Activated gamma-delta T cell treated with anti-CD3 and anti-CD28 coated beads, Interleukin-2, amount 50 U/mL, for 16 hours (primary cell): Measurements from ENCODE around the gene MFSD1.

Source experiments
- DNase-seq: peaks from one replicate; pipeline ENCODE4 v3.0.0-alpha.2; 2020; ENCODE audit warnings: low read depth

MFSD1 gene

DNA sequence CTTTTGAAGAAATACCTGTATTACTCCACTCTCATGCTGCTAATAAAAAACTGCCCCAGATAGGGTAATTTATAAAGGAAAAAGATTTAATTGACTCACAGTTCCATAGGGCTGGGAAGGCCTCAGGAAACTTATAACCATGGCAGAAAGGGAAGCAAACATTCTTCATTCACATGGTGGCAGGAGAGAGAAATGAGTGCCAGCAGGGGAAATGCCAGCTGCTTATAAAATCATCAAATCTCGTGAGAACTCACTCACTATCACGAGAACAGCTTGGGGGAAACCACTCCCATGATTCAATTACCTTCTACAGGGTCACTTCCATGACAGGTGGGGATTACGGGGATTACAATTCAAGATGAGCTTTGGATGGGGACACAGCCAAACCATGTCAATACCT is 18.7 kb downstream of the MFSD1 start:
- no peak for DNase-seq

DNA sequence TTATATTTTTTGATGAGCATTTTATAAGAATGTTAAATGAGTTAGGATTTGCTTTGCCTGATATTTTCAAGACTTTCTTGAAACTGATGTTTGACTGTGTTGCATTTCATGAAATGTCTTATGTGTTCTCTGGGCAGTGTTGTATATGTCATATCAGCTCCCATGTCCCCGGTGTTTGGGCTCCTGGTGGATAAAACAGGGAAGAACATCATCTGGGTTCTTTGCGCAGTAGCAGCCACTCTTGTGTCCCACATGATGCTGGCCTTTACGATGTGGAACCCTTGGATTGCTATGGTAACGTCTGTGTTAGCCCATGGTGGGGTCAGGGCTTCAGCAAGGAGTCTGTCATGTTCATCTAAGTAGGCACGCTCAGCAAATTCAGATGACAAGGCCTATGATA is 20.0 kb downstream of the MFSD1 start:
- DNase-seq, result no peak

DNA sequence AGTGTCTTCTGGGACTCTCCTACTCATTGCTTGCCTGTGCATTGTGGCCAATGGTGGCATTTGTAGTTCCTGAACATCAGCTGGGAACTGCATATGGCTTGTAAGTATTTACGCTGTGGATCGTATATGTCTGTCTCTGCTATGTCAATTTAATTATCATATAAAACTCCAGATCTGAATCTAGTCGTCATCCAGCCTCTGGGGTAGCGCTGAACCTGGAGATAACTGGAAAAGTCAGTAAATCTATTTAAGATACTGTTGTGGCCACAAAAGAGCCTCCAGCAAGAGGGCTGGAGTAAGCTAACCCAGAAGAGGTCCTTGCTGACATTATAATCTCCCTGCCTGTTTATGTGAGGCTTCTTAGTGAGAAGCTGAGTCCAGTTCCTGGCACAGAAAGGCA is 21.6 kb downstream of the MFSD1 start:
- no peak for DNase-seq

DNA sequence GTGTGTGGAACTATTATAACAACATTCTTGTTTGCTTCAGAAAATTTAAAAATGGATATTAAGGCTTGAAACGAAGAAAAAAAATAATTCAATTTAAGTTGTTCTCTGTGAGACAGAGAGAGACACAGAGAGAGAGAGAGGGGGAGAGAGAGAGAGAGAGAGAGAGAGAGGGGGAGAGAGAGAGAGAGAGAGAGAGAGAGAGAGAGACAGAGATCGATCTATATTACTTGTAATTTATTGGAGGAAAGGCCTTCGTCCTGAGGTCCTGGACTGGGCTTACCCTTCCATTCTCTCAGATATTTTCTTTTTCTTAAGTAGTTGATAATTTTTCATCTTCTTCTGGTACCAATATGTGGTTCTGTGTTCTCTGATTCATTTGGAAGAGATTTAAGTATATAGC is 25.9 kb downstream of the MFSD1 start:
- no peak for DNase-seq

DNA sequence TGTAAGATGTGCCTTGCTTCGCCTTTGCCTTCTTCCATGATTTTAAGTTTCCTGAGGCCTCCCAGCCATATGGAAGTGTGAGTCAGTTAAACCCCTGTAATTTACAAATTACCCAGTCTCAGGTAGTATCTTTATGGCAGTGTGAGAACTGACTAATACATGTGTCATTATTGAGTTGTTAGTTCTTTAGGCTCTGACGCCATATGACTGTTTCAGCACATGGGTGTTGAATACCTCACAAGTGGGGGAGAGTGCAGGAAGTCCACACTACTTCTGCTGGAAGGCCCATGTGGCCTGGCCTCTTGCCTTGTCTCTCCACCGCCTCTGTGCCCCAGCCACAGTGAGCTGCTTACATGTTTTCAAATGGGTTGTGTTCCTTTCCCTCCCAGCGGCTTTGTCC is 28.5 kb downstream of the MFSD1 start:
- no peak for DNase-seq

DNA sequence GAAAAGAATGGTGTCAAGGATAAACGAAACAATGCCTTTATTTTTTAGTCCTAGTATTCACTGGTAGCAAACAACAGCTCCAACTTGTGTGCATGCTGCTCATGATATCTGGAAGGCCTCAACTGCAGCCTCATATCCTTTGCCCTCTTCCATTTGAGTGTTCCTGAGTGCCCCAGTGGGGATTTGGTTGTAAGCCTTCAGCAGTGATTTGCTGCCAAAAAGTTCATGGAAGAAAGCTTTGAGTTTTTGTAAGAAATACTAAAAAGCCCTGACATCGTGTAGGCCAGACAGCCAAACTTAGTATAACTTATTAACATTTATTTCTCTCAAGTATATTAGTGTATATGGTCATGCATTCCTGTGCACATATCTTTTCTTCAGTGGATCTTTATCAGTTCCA is 30.0 kb downstream of the MFSD1 start:
- no peak for DNase-seq

DNA sequence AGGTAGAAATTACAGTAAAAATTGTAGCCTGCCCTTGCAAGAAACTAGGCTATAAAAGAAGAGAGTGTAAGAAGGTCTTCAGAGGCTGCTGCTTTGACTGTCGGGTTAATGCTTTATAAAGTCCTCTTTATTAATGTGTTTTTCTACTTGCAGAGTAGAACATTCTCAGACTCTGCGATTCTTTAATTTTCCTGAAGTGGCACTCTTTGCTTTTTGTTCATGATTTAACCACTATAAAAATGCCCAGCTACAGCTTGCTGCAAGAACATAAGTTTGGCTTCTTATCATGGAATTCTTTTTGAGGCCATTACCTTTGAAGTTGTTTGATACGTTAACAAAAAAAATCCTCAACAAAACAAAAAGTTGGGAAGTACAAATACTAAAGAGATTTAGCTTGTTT is 33.8 kb downstream of the MFSD1 start:
- no peak for DNase-seq

DNA sequence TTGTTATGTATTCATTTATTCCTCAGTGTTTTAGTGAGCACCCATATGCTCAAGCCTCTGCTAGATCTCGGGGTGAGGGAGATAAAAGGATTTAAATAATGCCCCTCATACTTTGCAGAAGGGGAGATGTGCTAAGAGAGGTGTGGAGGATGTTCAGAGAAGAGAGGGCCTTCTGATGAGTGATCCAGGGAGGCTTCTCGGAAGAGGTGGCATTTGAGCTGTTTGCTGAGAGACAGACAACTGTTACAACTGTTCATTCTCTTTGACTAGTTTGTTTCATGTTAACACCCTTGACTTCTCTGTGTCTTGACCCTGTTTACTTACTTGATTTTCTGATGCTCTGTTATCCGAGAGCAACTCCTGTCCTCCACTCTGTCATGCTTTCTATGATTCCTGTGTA is 34.5 kb downstream of the MFSD1 start:
- DNase-seq, result no peak

DNA sequence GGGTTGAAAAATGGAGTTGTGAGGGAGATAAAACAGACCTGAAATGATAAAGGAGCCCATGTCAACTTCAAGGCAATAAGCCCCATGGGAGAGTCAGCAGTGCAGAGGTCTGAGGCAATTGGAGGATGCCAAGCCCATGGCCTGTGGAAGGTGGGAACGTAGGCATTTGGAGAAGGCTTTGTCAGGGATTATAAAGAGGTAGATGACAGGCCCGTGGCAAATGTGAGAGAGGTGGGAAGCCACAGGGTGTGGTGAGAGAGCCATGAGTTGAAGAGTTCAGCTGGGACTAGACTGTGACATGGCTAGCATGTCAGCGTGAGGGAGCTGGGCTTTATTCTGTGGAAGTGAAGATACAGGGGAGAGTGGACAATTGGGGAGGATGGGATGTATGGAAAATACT is 35.4 kb downstream of the MFSD1 start:
- DNase-seq, result no peak

DNA sequence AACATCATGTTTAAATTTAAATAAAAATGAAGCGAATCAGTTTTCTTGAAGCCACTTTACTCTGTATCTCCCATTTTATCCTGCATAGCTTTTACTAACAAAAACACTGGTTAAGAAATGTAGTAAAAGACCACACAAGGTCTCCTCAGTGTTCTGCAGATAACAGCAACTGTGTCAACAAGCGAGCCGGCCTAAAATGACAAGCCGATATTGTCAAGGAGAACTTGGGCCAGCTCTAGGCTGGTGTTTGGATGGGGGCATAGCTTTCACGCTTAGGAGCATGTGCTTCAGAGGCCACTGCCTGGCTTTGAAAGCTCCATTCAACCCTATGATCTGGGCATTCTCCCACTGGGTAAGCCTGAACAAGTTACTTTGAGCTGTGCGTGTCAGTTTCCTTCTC is 38.1 kb downstream of the MFSD1 start:
- no peak for DNase-seq

DNA sequence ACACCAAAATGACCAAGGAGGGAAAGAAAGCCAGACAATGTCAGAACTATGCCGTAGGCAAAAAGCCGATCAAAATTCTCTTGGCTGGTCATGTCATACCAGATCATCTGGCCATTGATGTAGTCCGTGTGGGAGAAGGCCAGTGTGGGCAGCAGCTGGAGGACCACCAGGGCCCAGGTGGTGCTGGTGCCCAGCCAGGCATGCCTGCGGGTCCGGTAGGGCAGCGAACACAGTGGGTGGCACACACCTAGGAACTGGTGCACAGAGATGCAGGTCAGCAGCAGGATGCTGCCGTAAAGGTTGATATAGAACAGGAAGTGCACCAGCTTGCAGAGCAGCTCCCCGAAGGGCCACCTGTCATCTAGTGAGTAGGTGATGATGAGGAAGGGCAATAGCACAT is 39.5 kb downstream of the MFSD1 start:
- no peak for DNase-seq

DNA sequence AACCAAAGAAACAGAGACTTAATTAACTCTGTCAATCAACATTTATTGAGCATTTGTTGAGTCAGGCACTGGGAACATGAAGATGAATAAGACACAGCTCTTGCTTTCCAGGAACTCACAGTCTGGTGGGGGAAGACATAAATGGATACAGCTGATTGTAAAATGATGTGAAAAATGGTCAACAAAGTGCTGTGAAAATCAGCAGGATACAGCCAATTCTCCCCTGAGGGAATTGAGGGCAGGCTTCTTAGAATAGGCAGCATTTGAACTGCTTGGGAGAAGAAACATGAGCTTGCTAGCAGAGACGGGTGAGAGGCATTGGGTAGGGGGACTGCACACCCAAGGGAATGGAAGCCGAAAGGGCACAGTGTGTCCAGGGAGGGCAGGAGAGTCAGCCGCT is 41.1 kb downstream of the MFSD1 start:
- no peak for DNase-seq

DNA sequence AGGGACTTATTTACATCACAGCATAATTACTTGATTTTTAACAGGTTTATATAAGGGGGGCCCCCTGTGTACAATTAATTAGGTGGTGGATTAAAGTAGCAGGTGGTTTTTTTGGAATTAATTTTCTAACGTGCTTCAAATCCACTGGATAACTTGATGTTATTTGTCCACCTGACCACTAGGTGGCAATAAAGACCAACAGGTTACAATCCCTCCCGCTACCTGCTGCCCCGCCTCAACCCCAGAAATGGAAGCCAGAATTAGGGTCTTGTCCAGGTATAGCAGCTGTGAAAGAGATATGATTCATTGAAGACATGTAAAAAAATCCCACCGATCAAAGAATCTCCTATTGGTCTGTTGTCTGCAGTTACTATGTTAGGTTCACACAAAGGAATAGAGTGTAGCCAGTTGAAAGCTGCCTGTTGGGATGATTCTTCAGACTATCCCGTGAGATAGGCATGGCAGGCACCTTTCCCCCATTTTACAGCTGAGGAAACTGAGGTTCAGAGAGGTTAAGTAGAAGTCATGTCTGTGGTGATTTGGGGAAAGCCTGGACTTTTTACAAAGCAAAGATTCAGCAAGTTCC is 44.0 kb downstream of the MFSD1 start:
- DNase-seq, result no peak

DNA sequence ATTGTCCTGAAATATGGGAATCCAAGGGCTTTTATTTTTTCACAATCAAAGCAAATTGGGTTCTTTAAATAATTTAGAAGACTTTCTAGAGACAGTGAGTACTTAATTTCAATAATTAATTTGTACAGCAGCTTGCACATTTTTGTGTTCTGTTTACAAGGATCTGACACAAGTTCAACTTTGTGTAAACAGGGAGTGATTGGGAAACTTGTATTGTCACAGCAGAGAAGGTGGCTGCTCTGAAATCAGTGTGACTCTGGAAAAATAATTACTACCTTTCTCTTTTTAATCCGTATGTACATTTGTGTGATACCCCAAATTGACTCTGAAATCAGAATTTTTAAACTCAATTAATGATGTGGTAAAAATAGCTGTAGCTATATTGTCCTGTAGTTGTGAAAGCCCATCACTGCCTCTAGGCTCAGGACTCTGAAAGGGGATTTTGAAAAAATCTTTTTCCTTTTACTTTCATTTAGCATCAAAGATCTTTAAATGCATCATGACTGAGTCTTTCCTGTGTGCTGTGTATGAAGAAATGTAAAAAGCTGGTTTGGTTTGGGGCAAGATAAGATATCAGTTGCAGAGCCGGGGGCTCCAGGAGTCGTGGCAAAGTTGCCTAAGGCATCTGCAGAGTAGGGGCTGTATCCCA is 45.1 kb downstream of the MFSD1 start:
- no peak for DNase-seq

DNA sequence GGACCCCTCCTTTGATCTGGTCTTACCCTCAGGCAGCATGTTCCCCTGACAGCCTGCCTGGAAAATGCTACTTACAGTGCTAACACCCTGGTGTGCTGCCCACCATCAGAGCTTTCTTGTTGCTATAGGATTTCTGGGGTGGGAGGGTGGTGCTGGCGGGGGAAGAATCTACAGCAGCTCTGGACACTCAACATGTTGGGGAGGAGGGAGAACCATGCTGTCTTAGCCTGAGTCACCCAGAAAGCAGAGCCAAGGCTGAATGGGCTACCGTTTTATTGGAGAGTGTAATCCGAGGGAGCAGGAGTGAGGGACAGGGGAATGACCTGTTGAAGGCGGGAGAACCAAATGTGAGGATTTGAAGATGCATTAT is 45.6 kb downstream of the MFSD1 start:
- DNase-seq, result no peak

DNA sequence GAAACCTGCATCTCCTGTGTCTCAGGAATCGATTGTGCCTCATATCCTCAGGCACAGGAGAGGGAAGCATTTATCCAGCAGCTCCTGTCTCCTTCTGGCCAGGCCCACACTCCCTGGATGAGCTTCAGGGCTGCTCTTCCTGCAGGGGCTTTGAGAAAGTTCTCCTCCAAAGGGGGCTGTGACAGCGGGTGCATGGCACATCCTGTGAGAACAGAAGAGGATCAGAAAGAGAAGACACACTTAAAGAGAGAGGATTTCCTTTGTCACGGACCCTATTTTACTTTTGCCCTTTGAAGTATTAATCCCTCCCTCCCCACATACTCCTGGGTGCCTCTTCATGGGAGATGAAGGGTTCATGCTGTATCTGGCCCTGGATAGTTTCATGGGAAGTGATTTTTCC is 46.0 kb downstream of the MFSD1 start:
- DNase-seq, result no peak

DNA sequence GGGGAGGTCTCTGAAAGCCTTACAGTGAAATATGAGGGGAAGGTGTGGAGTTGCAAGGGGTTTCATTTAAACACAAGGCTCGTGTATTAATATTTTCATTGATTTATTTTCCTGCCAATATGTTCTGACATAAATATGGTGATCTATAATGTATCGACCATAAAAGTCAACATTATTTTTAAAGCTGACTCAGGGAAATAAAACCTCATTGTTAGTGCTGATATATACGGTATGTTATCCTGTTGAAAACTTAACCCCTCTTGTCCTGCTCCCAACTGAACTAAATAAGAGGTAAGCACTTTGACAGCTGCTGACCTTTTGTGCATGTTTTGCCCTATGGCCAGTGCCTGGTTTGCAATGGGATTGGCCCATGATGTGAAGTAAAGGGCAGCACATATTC is 47.9 kb downstream of the MFSD1 start:
- DNase-seq, result no peak

DNA sequence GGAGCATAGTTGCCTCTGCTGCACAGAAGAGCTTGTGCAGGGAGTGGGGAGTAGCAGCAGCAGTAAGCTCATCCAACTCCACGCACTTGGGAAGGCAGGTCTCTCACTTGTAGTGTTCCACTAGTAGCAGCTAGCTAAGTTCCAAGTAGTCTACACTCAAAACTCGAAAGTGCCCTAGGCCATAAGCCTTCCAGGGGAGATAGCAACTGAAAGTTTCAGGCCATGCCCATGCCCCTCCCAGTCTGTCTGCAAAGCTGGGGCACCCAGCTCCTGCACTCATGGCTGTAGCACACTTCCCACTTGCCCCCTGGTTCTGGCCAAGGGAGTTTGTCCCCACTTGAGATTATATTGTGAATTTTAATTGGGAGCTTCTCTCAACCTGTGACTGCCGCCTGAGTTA is 57.5 kb downstream of the MFSD1 start:
- no peak for DNase-seq

DNA sequence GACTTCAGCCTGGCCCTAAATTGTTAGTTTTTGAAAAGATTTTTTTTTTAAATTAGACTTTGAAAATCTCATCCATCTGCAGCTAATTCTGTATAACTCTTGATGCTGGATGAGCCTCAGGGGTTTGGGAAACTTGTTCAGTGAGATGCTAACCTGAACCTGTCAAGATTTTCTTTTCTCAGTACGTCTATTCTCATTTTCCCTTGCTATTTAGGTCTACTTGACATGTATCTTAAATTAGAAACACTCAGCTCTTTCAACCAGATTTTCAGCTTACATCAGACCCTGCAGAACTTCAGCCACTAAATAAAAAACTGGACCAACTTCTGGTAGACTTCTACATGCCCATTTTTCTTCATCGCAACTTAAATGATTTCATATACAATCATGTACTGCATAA is 61.4 kb downstream of the MFSD1 start:
- no peak for DNase-seq

DNA sequence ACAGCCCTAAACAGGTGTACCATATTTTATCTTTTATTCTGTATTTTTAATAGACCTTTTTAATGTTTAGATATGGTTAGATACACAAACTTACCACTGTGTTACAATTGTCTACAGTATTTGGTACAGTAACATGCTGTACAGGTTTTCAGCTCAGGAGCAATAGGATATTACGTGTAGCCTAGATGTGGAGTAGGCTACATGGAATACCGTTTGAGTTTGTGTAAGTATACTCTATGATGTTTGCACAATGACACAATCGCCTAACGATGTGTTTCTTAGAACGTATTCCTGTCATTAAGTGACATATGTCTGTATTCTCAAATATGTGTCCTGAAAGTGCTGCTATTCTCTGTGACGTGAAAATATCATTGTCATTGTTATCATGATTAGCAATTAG is 62.6 kb downstream of the MFSD1 start:
- DNase-seq, result no peak

DNA sequence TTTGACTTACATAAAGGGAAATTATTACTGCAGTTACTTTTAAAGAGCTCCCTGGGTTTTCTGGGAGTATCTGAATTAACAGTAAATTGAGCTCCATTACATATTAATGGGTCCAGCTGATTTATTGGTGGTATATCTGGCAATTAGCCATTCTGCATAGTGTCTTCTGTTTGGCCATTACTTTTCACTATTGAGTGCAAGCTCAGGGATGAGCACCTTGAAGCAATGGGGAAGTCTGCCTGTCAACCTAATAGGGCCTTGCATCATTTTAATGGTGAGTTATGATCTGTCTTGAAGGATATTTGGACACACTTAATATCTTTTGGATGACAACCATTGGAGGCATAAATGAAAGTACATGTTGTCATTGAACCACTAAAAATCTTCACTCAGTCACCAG is 73.8 kb downstream of the MFSD1 start:
- no peak for DNase-seq
